Activated naive CD8-positive, alpha-beta T cell treated with anti-CD3 and anti-CD28 coated beads, Interleukin-2, amount 10 ng/mL, durations not matched to agents 7 days and 5 days (primary cell): ENCODE results near the gene PAFAH1B2. TPM values are rescaled to one million over a fixed set of nuclear protein-coding genes. Genes with fewer than 3 reads are reported as not detected.
"Not testable (repeated sequence)": the region's sequence is repeated elsewhere in the genome, so short reads cannot be mapped to it uniquely, and the experiment has no call there.

Experiments
- ATAC-seq: fragments of 150-1000 bp; cut with Tn5 transposase; one replicate; pipeline ENCODE4 v1.10.0; 2021; ENCODE audit warnings: low read depth, moderate library complexity
- POLR2A ChIA-PET: fragments of 350-600 bp; sonication (Branson Sonifier 250); formaldehyde crosslinking; loops from one replicate; lab custom pipeline; 2021; ENCODE audit warnings: antibody characterized with exemption; lab: Charles Lee
- DNase-seq: peaks from one replicate; pipeline ENCODE4 v3.0.0; 2021
- H3K27ac Mint-ChIP-seq: one replicate; pipeline ENCODE4 v1.8.0; 2022; ENCODE audit warnings: mild to moderate bottlenecking, mixed read lengths
- H3K27me3 Mint-ChIP-seq: one replicate; pipeline ENCODE4 v1.8.0; 2022; ENCODE audit warnings: mild to moderate bottlenecking, moderate library complexity, mixed read lengths
- H3K36me3 Mint-ChIP-seq: one replicate; pipeline ENCODE4 v1.8.0; 2021; ENCODE audit warnings: mild to moderate bottlenecking, mixed read lengths
- H3K4me1 Mint-ChIP-seq: one replicate; pipeline ENCODE4 v1.8.0; 2021; ENCODE audit warnings: mixed read lengths
- H3K4me3 Mint-ChIP-seq: one replicate; pipeline ENCODE4 v1.8.0; 2022; ENCODE audit warnings: mild to moderate bottlenecking, moderate library complexity, mixed read lengths
- H3K9me3 Mint-ChIP-seq: one replicate; pipeline ENCODE4 v1.8.0; 2021; ENCODE audit warnings: mixed read lengths
- total RNA-seq, 2 experiments: library from RNA; stranded (reverse); gene quantifications; one replicate each; pipeline ENCODE4 v1.2.3, GENCODE V29; 2021

PAFAH1B2 gene
- total RNA-seq, 2 experiments from 2014 or later, result 58.5 to 60.4 TPM

DNA sequence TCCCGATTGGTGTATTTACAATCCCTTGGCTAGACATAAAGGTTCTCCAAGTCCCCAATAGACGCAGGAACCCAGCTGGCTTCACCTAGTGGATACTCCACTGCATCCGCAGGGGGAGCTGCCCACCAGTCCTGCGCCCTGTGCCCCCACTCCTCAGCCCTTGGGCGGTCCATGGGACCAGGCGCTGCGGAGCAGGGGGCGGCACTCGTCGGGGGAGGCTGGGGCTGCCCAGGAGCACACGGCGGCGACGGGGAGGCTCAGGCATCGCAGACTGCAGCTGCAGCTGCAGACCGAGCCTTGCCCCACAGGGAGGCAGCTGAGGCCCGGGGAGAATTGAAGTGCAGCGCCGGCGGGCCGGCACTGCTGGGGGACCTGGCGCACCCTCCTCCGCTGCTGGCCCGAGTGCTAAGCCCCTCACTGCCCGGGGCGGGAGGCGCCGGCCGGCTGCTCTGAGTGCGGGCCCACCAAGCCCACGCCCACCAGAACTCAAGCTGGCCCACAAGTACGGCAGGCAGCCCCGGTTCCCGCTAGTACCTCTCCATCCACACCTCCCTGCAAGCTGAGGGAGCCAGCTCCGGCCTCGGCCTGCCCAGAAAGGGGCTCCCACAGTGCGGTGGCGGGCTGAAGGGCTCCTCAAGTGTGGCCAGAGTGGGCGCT lies 33.7 kb upstream of the PAFAH1B2 start:
- ATAC-seq (no peak), DNase-seq (no peak)
- H3K4me1 Mint-ChIP-seq, result peaks cover 4% of the 10 kb centered on the region
- no peaks in the 10 kb centered on the region for H3K36me3 Mint-ChIP-seq
- H3K27ac Mint-ChIP-seq, result no peak overlapping the region
- H3K9me3 Mint-ChIP-seq, result no peaks in the 10 kb centered on the region
- no peak overlapping the region for H3K4me3 Mint-ChIP-seq
- POLR2A ChIA-PET, result no interaction called here
- peaks cover 2% of the 10 kb centered on the region for H3K27me3 Mint-ChIP-seq

- POLR2A ChIA-PET, result not testable (repeated sequence)
These were observed 31.6 kb upstream of the PAFAH1B2 start for GRCh38 chr11:117112497-117112896.

DNA sequence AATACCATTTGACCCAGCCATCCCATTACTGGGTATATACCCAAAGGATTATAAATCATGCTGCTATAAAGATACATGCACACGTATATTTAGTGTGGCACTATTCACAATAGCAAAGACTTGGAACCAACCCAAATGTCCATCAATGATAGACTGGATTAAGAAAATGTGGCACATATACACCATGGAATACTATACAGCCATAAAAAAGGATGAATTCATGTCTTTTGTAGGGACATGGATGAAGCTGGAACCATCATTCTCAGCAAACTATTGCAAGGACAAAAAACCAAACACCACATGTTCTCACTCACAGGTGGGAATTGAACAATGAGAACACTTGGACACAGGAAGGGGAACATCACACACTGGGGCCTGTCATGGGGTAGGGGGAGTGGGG lies 31.1 kb upstream of the PAFAH1B2 start:
- ATAC-seq, DNase-seq, H3K27ac Mint-ChIP-seq, POLR2A ChIA-PET, H3K4me3 Mint-ChIP-seq, H3K9me3 Mint-ChIP-seq, H3K27me3 Mint-ChIP-seq, H3K36me3 Mint-ChIP-seq, H3K4me1 Mint-ChIP-seq: not testable (repeated sequence)

More at GRCh38 chr11:117112497-117112896, 31.6 kb upstream of the PAFAH1B2 start:
- not testable (repeated sequence) for H3K4me3 Mint-ChIP-seq, H3K27me3 Mint-ChIP-seq, H3K36me3 Mint-ChIP-seq, H3K27ac Mint-ChIP-seq, DNase-seq, H3K4me1 Mint-ChIP-seq, ATAC-seq, H3K9me3 Mint-ChIP-seq

- no peak overlapping the region for H3K4me3 Mint-ChIP-seq
- no peaks in the 10 kb centered on the region for H3K9me3 Mint-ChIP-seq
- H3K27me3 Mint-ChIP-seq, result peaks cover 3% of the 10 kb centered on the region
- POLR2A ChIA-PET, result no interaction called here
- ATAC-seq (no peak), DNase-seq (no peak)
- H3K27ac Mint-ChIP-seq, result no peak overlapping the region
- H3K4me1 Mint-ChIP-seq, result no peaks in the 10 kb centered on the region
- H3K36me3 Mint-ChIP-seq, result no peaks in the 10 kb centered on the region
These were observed 26.4 kb upstream of the PAFAH1B2 start for GRCh38 chr11:117117681-117118080.

- POLR2A ChIA-PET, result no interaction called here
- ATAC-seq (no peak), DNase-seq (no peak)
- no peak overlapping the region for H3K27ac Mint-ChIP-seq
- H3K27me3 Mint-ChIP-seq, result peaks cover 16% of the 10 kb centered on the region
- no peaks in the 10 kb centered on the region for H3K9me3 Mint-ChIP-seq
- no peaks in the 10 kb centered on the region for H3K36me3 Mint-ChIP-seq
- H3K4me3 Mint-ChIP-seq, result no peak overlapping the region
- peaks cover 1% of the 10 kb centered on the region for H3K4me1 Mint-ChIP-seq
These were observed 22.9 kb upstream of the PAFAH1B2 start for GRCh38 chr11:117121176-117121575.

- DNase-seq, result no peak
- no peaks in the 10 kb centered on the region for H3K9me3 Mint-ChIP-seq
- no peaks in the 10 kb centered on the region for H3K36me3 Mint-ChIP-seq
- H3K27me3 Mint-ChIP-seq, result peaks cover 25% of the 10 kb centered on the region
- peaks cover 5% of the 10 kb centered on the region for H3K4me1 Mint-ChIP-seq
- ATAC-seq, result no peak
- POLR2A ChIA-PET, result no interaction called here
- H3K4me3 Mint-ChIP-seq, result no peak overlapping the region
- H3K27ac Mint-ChIP-seq, result no peak overlapping the region
These were observed 21.5 kb upstream of the PAFAH1B2 start for GRCh38 chr11:117122556-117122955.

- no peaks in the 10 kb centered on the region for H3K9me3 Mint-ChIP-seq
- POLR2A ChIA-PET, result no interaction called here
- DNase-seq, result no peak
- H3K36me3 Mint-ChIP-seq, result no peaks in the 10 kb centered on the region
- H3K27me3 Mint-ChIP-seq, result peaks cover 27% of the 10 kb centered on the region
- peaks cover 5% of the 10 kb centered on the region for H3K4me1 Mint-ChIP-seq
- H3K27ac Mint-ChIP-seq, result no peak overlapping the region
- no peak overlapping the region for H3K4me3 Mint-ChIP-seq
- ATAC-seq, result no peak
These were observed 17.7 kb upstream of the PAFAH1B2 start for GRCh38 chr11:117126223-117126965.

DNA sequence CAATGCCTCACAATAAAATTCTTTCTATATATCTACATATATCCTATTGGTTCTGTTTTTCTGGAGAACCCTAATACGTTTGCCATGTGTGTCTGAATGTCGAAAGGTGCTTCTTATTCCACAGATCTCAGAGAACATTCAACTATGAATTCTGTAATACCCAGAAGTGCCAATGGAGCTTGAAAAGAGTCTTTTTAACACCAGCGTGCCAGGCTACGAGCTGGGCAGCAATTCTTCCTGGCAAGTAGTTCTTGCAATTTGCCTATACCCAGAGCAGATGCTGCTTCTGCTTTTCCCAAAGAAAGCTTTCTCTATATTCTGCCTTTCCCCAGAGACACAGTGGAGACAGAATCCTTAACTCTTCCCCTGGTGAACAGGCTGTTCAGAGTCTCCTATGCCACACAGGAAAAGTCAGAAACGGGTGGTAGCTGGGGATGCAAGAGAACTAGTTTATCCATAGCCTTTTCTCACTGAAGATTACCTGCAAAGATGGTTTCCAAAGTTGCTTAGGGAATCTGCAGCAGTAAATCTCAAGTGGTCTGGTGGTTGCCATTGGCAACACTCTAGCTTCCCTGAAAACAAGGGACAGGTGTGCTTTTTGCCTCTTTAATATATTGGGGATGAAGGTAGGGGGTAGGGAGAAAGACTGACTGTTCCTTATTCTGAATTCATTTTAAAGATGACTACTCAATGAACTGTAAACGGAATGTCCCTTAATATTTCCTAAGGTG lies 16.8 kb upstream of the PAFAH1B2 start:
- H3K4me1 Mint-ChIP-seq, result peaks cover 5% of the 10 kb centered on the region
- POLR2A ChIA-PET, result no interaction called here
- H3K27ac Mint-ChIP-seq, result no peak overlapping the region

GRCh38 chr11:117128289-117128688 lies 15.8 kb upstream of the PAFAH1B2 start:
- H3K27ac Mint-ChIP-seq, result no peak overlapping the region
- POLR2A ChIA-PET, result no interaction called here
- no peak for DNase-seq
- H3K4me3 Mint-ChIP-seq, result no peak overlapping the region
- peaks cover 8% of the 10 kb centered on the region for H3K4me1 Mint-ChIP-seq
- H3K27me3 Mint-ChIP-seq, result peaks cover 18% of the 10 kb centered on the region
- no peak for ATAC-seq
- no peaks in the 10 kb centered on the region for H3K36me3 Mint-ChIP-seq
- no peaks in the 10 kb centered on the region for H3K9me3 Mint-ChIP-seq

More for the DNA sequence above, 16.8 kb upstream of the PAFAH1B2 start:
- H3K36me3 Mint-ChIP-seq, result no peaks in the 10 kb centered on the region
- ATAC-seq (no peak), DNase-seq (no peak)
- peaks cover 24% of the 10 kb centered on the region for H3K27me3 Mint-ChIP-seq
- no peaks in the 10 kb centered on the region for H3K9me3 Mint-ChIP-seq
- H3K4me3 Mint-ChIP-seq, result no peak overlapping the region

- ATAC-seq, H3K27ac Mint-ChIP-seq: not testable (repeated sequence)
These were observed 13.7 kb upstream of the PAFAH1B2 start for GRCh38 chr11:117130396-117130795.

DNA sequence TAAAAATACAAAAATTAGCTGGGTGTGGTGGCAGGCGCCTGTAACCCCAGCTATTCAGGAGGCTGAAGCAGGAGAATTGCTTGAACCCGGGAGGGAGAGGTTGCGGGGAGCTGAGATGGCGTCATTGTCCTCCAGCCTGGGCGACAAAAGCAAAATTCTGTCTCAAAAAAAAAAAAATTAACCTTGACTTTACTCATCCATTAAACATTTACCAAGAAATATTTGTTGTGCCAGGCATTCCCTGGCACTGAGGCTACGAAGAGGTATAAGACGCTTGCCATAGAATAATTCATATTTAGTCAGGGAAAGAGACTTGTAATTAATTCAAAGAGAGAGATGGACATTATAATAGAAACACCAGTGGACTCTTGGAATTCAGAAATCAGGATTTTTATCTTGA lies 13.2 kb upstream of the PAFAH1B2 start:
- Mint-ChIP-seq H3K4me3 (no peak overlapping the region), H3K27ac (no peak overlapping the region), H3K27me3 (peaks cover 14% of the 10 kb centered on the region), H3K4me1 (peaks cover 10% of the 10 kb centered on the region), H3K36me3 (no peaks in the 10 kb centered on the region), H3K9me3 (no peaks in the 10 kb centered on the region)
- POLR2A ChIA-PET, result no interaction called here
- ATAC-seq (no peak), DNase-seq (no peak)

More at GRCh38 chr11:117130396-117130795, 13.7 kb upstream of the PAFAH1B2 start:
- Mint-ChIP-seq H3K4me1 (peaks cover 10% of the 10 kb centered on the region), H3K27me3 (peaks cover 14% of the 10 kb centered on the region)
- DNase-seq, H3K9me3 Mint-ChIP-seq, H3K4me3 Mint-ChIP-seq, POLR2A ChIA-PET, H3K36me3 Mint-ChIP-seq: not testable (repeated sequence)

DNA sequence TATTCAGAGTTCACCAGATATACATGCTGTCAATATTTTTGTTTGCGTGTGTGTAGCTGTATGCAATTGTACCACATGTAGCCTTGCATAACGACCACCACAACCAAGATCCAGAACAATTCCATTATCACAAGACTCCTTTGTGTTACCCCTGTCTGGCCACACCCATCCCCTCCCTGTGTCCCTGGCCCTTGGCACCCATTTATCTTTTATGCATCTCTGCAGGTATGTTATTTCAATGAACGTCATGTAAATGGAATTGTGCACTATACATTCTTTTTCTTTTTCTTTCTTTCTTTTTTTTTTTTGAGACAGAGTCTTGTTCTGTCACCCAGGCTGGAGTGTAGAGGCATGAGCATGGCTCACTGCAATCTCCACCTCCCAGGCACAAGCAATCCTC lies 9.7 kb upstream of the PAFAH1B2 start:
- Mint-ChIP-seq H3K4me3 (no peak overlapping the region), H3K4me1 (peaks cover 6% of the 10 kb centered on the region), H3K36me3 (no peaks in the 10 kb centered on the region), H3K9me3 (no peaks in the 10 kb centered on the region), H3K27ac (no peak overlapping the region), H3K27me3 (peaks cover 5% of the 10 kb centered on the region)
- no peak for DNase-seq
- ATAC-seq, result no peak
- POLR2A ChIA-PET, result interaction anchor here (0.6 to 1.1 kb wide), 2 partner anchors 10 to 76 kb away, joined by 4 to 7 read pairs; partner anchors contain the start of gene PAFAH1B2

DNA sequence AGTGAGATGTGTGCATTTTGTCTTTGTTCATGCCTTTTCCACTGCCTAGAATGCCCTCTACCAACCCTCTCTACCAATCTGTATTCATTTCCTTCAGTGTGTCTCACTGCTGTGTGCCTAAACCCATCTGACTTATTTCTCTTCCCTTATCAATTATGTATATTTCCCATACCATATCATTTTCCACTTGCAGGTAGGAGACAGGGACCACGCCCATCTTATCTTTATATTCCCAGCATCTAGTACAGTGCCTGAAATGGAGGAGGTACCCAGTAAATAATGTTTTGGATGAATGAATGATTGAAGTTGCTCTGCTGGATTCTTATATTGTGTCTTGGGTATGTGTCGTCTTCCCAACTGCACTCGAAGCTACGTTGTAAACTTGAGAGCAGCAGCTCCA lies 9.1 kb upstream of the PAFAH1B2 start:
- not testable (repeated sequence) for H3K27ac Mint-ChIP-seq, H3K4me3 Mint-ChIP-seq, ATAC-seq, H3K9me3 Mint-ChIP-seq, DNase-seq, H3K4me1 Mint-ChIP-seq, H3K36me3 Mint-ChIP-seq
- peaks cover 11% of the 10 kb centered on the region for H3K27me3 Mint-ChIP-seq
- POLR2A ChIA-PET, result interaction anchor here (0.6 kb wide), 1 partner anchor 75 kb away, joined by 4 read pairs; no protein-coding TSS in a partner anchor
